A673 (cell line): ENCODE data around the gene NPHP1.
"Not testable (repeated sequence)": the region's sequence is repeated elsewhere in the genome, so short reads cannot be mapped to it uniquely, and the experiment has no call there.

Source experiments
- EZH2 ChIP-seq: fragments of 200-600 bp; sonication (generic); IDR thresholded peaks from 2 replicates; pipeline ENCODE4 v1.6.1; 2017; ENCODE audit warnings: borderline replicate concordance, low read depth, mild to moderate bottlenecking, mixed read lengths, antibody characterized with exemption, low read length; ENCODE audit not compliant: poor library complexity, severe bottlenecking
- TF ChIP-seq, protein P1 (sequence below): fragments of 300-800, 200-600 bp; sonication (generic); conservative IDR thresholded peaks from 2 replicates; pipeline ENCODE4 v1.5.1; 2017; ENCODE audit warnings: low read depth, mild to moderate bottlenecking, antibody characterized with exemption, low read length, moderate library complexity, mixed read lengths

DNA sequence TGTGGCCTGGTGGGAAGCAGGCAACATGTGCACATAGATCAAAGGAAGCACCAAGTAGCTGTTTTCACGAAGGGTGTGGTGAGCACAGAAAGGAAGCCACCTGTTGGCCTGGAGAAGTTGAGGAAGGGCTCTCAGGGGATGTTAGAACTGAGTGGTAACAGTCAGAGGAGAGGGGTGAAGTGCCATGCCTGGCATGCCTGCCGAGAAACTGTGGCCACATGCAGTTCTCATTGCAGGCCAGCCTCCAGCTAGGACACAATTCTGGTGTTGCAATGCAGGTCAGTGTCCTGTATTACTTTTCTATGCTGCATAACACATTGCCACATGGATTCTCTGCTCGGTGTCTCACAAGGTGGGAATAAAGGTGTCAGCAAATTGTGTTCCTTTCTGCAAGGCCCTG, 38.5 kb upstream of the NPHP1 start:
- not testable (repeated sequence) for TF ChIP-seq EZH2
- TF ChIP-seq, protein P1, sequence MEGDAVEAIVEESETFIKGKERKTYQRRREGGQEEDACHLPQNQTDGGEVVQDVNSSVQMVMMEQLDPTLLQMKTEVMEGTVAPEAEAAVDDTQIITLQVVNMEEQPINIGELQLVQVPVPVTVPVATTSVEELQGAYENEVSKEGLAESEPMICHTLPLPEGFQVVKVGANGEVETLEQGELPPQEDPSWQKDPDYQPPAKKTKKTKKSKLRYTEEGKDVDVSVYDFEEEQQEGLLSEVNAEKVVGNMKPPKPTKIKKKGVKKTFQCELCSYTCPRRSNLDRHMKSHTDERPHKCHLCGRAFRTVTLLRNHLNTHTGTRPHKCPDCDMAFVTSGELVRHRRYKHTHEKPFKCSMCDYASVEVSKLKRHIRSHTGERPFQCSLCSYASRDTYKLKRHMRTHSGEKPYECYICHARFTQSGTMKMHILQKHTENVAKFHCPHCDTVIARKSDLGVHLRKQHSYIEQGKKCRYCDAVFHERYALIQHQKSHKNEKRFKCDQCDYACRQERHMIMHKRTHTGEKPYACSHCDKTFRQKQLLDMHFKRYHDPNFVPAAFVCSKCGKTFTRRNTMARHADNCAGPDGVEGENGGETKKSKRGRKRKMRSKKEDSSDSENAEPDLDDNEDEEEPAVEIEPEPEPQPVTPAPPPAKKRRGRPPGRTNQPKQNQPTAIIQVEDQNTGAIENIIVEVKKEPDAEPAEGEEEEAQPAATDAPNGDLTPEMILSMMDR: not testable (repeated sequence)
